GM21423 (cell line): ENCODE data around the gene CLCN7.

Experiments used
- ATAC-seq: cut with Tn5 transposase; IDR thresholded peaks from one replicate; pipeline ENCODE4 v1.9.1; 2021; ENCODE audit warnings: mild to moderate bottlenecking, moderate library complexity; ENCODE audit not compliant: unreplicated experiment

CLCN7 gene

GRCh38 chr16:1407753-1408152, 67.1 kb downstream of the CLCN7 start:
- peak; percentile 8 for ATAC-seq

- ATAC-seq: no peak
Observed at GRCh38 chr16:1403733-1404132, 71.1 kb downstream of the CLCN7 start.

- no peak for ATAC-seq
Observed at GRCh38 chr16:1403036-1403435, 71.8 kb downstream of the CLCN7 start.

DNA sequence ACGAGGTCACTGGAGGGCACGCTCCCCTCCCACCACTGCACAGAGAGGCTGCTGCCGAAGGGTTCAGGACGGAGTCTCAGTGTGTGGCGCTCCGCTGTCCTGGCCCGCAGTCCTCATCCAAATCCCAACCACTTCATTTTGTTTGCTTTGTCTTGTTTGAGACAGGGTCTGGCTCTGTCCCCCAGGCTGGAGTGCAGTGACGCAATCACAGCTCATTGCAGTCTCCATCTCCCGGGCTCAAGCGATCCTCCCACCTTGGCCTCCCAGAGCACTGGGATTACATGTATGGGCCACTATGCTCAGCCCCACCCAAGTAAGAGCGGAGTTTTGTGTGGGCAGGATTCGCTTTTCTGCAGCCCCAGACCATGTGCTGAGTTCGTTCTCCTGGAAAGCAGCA, 73.1 kb downstream of the CLCN7 start:
- no peak for ATAC-seq

- no peak for ATAC-seq
Observed at GRCh38 chr16:1401061-1401757, 73.6 kb downstream of the CLCN7 start.

DNA sequence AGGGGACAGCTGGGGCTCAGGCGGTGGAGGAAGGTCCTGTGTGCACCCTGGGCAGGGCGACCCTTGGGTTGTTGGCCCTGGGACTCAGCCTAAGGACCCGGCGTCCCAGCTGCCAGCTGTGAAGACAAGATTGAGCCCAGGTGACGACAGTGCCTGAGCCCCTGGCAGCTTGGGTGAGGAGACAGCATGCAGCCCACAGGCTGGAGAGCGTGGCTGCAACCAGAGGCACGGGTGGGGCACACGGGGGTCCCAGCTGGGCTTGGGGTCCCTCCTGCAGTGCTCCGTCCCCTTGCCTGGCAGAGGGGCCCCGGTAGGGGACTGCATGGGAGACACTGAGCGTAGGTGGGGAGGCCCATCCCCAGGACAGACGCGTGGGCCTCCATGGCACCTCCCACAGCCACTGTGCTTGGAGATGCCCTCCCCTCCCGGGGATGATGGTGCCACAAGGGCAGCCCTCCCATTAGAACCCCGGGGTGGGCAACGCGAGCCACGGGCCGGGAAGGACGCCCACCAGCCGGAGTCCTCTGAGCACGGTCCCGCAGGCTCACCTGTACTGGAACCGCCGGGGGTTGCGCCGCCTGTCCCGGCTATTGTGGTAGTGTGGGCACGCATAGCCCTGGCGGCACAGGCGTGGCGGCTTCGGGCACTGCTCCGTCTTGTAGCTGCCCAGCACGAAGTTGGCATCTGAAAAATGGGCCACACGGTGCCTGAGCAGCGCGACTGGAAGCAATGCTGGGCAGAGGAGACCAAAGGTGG, 75.8 kb downstream of the CLCN7 start:
- ATAC-seq: no peak

- ATAC-seq: no peak
Observed at GRCh38 chr16:1398351-1398750, 76.5 kb downstream of the CLCN7 start.

- ATAC-seq: no peak
Observed at GRCh38 chr16:1397779-1398178, 77.0 kb downstream of the CLCN7 start.

DNA sequence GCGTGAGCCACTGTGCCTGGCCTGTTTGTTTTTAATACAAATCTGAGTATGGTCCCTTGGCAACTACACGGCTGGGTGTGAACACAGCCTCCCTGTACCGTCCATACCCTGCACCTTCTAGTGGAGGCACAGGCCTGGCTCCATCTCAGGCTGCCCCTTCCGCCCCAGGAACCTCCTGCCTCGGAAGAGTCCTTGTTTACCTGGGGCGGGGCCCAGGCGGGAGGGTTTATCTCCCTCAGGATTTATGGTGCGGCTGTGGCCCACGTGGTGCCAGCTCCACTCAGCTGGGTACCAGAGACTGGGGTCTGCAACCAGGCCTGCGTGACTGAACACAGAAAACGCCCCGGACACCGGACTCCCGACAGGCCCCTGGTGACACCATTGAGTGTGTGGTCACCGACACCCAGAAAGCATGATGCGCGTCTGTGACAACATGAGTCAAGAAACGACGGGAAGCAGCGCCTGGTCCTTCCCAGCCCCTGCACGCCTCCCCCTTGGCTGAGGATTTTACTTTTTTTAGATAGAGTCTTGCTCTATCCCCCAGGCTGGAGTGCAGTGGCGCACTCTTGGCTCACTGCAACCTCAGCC, 79.3 kb downstream of the CLCN7 start:
- no peak for ATAC-seq
